Activated naive CD4-positive, alpha-beta T cell treated with anti-CD3 and anti-CD28 coated beads for 36 hours (primary cell): ENCODE results near the gene ME3. TPM values are rescaled to one million over a fixed set of nuclear protein-coding genes. Genes with fewer than 3 reads are reported as not detected.
"Not testable (repeated sequence)": the region's sequence is repeated elsewhere in the genome, so short reads cannot be mapped to it uniquely, and the experiment has no call there.

Experiments
- CTCF ChIA-PET: fragments of 350-600 bp; sonication (Branson Sonifier 250); formaldehyde crosslinking; loops from one replicate; lab custom pipeline; 2021; ENCODE audit warnings: antibody characterized with exemption; lab: Charles Lee
- DNase-seq: peaks from one replicate; pipeline ENCODE4 v3.0.0-alpha.2; 2020
- H3K27ac Mint-ChIP-seq: one replicate; pipeline ENCODE4 v1.8.0; 2021; ENCODE audit warnings: mild to moderate bottlenecking, mixed read lengths
- H3K27me3 Mint-ChIP-seq: one replicate; pipeline ENCODE4 v1.8.0; 2021; ENCODE audit warnings: low read depth, mixed read lengths
- H3K36me3 Mint-ChIP-seq: one replicate; pipeline ENCODE4 v1.8.0; 2021; ENCODE audit warnings: low read depth, mixed read lengths
- H3K4me1 Mint-ChIP-seq: one replicate; pipeline ENCODE4 v1.8.0; 2021; ENCODE audit warnings: low read depth, mixed read lengths
- H3K4me3 Mint-ChIP-seq: one replicate; pipeline ENCODE4 v1.8.0; 2021; ENCODE audit warnings: mild to moderate bottlenecking, moderate library complexity, mixed read lengths
- H3K9me3 Mint-ChIP-seq: one replicate; pipeline ENCODE4 v1.8.0; 2021; ENCODE audit warnings: mixed read lengths
- intact Hi-C: fragments of 100-400 bp; cut with micrococcal nuclease; formaldehyde crosslinking; loops from one replicate; pipeline ENCODE4 v1.15.1; 2023
- total RNA-seq, 2 experiments: library from RNA; stranded (reverse); gene quantifications; one replicate each; pipeline ENCODE4 v1.2.3, GENCODE V29; 2021

The ME3 gene
- total RNA-seq, 2 experiments from 2014 or later, result 6.0 to 6.7 TPM

DNA sequence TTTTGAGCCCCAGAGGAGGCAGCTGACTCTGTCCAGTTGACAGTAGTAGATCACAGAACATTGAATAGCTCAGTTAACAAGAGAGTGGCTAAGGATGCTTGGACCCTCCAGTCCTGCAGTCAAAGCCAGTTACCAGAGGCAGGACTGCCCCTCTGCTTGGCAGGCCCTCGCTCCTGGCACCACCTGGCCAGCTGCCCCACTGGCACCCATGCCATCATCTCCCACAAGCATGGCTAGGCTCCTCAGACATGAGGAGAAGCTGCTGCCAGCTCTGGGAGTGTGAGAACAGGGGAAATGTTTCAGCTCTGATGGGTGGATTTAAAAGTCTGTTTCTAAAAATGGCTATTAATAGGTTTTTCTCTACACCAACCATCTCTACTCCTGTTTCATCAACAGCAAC lies 13.9 kb downstream of the ME3 start:
- DNase-seq, result no peak
- H3K27ac Mint-ChIP-seq, result no peak overlapping the region
- CTCF ChIA-PET, result interaction anchor here (1.2 to 1.5 kb wide), 2 partner anchors 17 to 201 kb away, joined by 4 to 5 read pairs; no protein-coding TSS in a partner anchor
- H3K36me3 Mint-ChIP-seq, result peaks cover under 1% of the 10 kb centered on the region
- no peaks in the 10 kb centered on the region for H3K27me3 Mint-ChIP-seq
- H3K4me3 Mint-ChIP-seq, result no peak overlapping the region
- H3K4me1 Mint-ChIP-seq, result no peaks in the 10 kb centered on the region
- intact Hi-C loops, result no loop called here
- peaks cover 9% of the 10 kb centered on the region for H3K9me3 Mint-ChIP-seq

DNA sequence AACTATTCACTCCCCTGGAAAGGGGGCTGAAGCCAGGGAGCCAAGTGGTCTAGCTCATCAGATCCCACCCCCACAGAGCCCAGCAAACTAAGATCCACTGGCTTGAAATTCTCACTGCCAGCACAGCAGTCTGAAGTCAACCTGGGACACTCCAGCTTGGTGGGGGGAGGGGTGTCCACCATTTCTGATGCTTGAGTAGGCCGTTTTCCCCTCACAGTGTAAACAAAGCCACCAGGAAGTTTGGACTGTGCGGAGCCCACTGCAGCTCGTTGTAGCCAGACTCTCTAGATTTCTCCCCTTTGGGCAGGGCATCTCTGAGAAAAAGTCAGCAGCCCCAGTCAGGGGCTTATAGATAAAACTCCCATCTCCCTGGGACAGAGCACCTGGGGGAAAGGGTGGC lies 27.2 kb downstream of the ME3 start:
- CTCF ChIA-PET, result not testable (repeated sequence)

DNA sequence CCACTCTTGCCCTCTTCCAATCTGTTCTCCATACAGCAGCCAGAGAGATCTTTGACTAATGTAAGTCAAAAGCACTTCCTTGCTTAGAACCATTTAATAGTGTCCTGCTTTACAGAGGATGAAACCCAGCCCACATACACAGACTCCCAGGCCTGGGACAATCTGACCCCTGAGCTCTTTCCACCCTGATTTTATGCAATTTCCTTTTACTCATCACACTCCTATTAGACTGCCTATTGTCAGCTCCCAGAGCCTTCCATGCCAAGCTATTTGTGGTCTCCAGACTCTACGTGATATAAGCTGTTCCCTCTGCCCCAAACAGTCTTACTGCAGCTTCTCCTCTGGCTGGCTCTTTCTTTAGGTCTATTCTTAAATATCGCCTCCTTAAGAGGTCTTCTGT lies 28.1 kb downstream of the ME3 start:
- intact Hi-C loops, result no loop called here
- H3K27ac Mint-ChIP-seq, result no peak overlapping the region
- no peak for DNase-seq
- H3K27me3 Mint-ChIP-seq, result peaks cover 3% of the 10 kb centered on the region
- peaks cover 16% of the 10 kb centered on the region for H3K4me1 Mint-ChIP-seq
- H3K9me3 Mint-ChIP-seq, result peaks cover 8% of the 10 kb centered on the region
- CTCF ChIA-PET, result no interaction called here
- H3K36me3 Mint-ChIP-seq, result peaks cover 6% of the 10 kb centered on the region
- no peak overlapping the region for H3K4me3 Mint-ChIP-seq

More for the DNA sequence above, 27.2 kb downstream of the ME3 start:
- H3K4me1 Mint-ChIP-seq, H3K4me3 Mint-ChIP-seq, H3K36me3 Mint-ChIP-seq, intact Hi-C loops, H3K27ac Mint-ChIP-seq, H3K27me3 Mint-ChIP-seq, DNase-seq: not testable (repeated sequence)
- H3K9me3 Mint-ChIP-seq, result peaks cover 10% of the 10 kb centered on the region

DNA sequence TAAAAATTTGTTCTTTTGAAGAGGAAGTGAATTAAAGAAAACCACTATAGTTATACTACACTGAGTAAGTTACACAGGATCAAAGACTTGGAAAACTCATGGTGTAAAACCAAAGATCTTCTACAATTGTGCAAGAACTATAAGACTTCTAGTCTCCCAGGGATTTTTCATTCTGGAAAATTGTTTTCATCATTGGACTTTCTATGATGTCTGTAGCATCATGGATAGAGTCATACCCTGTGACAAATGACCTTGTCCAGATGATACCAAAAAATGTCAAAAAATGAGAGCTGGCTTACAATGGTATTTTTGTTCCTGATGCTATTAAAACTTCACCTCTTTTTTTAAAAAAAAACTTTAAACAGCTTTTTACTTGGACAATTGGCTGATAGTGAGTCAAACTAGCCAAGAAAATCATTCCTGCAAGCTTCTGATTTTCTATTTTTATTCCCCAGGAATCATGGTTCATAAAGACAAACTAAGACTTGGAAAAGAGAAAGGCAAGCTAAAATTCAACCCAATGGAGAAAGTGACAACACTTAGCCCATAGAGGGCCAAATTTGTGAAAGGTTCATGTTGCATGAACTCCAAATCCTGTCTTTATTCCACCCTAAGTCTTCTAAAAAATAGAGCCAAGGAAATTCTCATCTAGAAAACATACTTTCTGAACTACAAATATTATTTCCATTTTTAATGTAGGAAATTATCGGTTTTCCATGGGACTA lies 30.7 kb downstream of the ME3 start:
- Mint-ChIP-seq H3K27ac (no peak overlapping the region), H3K27me3 (peaks cover 3% of the 10 kb centered on the region), H3K4me1 (peaks cover 33% of the 10 kb centered on the region), H3K4me3 (no peak overlapping the region), H3K36me3 (peaks cover 3% of the 10 kb centered on the region), H3K9me3 (no peaks in the 10 kb centered on the region)
- DNase-seq, result no peak
- CTCF ChIA-PET, result interaction anchor here (1.1 to 1.3 kb wide), 2 partner anchors 17 to 33 kb away, joined by 3 to 5 read pairs; no protein-coding TSS in a partner anchor
- intact Hi-C loops, result no loop called here

DNA sequence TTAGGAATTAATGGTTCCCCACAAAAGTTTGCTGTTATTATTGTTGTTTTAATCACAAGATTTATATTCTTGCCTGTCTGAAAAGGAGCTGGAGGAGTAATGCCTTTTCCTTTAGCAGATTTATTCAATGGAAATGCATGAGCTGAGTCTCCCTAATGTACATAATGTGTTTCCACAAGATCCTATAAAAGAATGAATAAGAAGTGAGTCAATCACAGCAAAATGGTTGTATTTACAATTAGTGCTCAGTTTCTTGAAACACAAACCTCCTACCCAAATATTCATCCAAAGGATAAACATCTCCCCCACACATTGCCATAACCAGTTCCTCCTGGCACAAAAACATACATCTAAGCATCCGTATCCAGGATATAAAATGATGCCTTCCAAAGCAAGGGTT lies 33.3 kb downstream of the ME3 start:
- no peak overlapping the region for H3K4me3 Mint-ChIP-seq
- DNase-seq, result no peak
- intact Hi-C loops, result loop anchor here (2.0 kb wide), 2 partner anchors 32 to 46 kb away; no protein-coding TSS in a partner anchor
- no peaks in the 10 kb centered on the region for H3K27me3 Mint-ChIP-seq
- no peaks in the 10 kb centered on the region for H3K9me3 Mint-ChIP-seq
- no peaks in the 10 kb centered on the region for H3K36me3 Mint-ChIP-seq
- H3K27ac Mint-ChIP-seq, result no peak overlapping the region
- peaks cover 33% of the 10 kb centered on the region for H3K4me1 Mint-ChIP-seq
- CTCF ChIA-PET, result interaction anchor here (1.3 to 1.6 kb wide), 2 partner anchors 29 to 182 kb away, joined by 3 to 8 read pairs; no protein-coding TSS in a partner anchor

DNA sequence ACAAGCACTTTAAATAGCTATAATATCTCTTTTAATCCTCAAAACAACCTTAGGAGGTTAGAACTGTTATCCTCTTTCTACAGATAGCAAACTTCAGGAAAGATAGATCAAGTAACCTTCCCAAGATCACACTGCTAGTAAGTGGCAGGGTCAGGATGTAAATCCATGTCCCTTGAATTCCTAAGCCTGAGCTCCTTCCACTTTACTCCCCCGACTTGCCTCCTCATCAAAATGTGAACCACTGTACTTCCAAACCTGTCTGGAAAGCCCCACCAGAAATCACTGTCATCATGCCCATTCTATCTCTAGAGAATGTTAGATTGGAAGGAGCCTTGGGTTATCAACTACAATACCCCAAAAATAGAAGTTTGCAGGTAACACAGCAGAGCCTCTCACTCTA lies 33.7 kb downstream of the ME3 start:
- H3K9me3 Mint-ChIP-seq, result no peaks in the 10 kb centered on the region
- intact Hi-C loops, result loop anchor here (2.0 kb wide), 2 partner anchors 32 to 46 kb away; no protein-coding TSS in a partner anchor
- CTCF ChIA-PET, result interaction anchor here (1.2 to 1.6 kb wide), 3 partner anchors 29 to 182 kb away, joined by 3 to 8 read pairs (median 4); no protein-coding TSS in a partner anchor

DNA sequence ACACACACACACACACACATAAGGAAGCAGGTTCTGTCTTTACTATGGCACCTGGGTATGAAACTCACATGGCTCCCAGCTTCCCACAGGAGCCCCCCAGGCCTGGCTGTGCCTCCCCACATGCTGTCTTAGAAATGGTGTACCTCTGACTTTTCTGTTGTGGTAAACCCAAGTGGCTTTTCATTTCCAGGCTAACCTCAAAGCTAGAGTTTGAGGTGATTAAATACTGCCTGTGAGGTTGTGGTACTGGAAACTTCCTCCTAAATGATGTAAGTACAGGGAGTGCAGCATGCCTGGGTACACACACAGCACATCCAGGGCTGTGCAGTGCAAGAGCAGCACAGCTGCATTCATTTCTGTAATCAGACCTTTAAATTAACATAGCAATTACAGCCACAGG lies 34.4 kb downstream of the ME3 start:
- no peak overlapping the region for H3K27ac Mint-ChIP-seq
- no peak overlapping the region for H3K4me3 Mint-ChIP-seq
- DNase-seq, result peak; percentile 18
- intact Hi-C loops, result loop anchor here (2.0 kb wide), 2 partner anchors 33 to 45 kb away; no protein-coding TSS in a partner anchor
- no peaks in the 10 kb centered on the region for H3K27me3 Mint-ChIP-seq
- no peaks in the 10 kb centered on the region for H3K9me3 Mint-ChIP-seq
- H3K36me3 Mint-ChIP-seq, result no peaks in the 10 kb centered on the region
- CTCF ChIA-PET, result interaction anchor here (1.2 to 1.6 kb wide), 3 partner anchors 30 to 181 kb away, joined by 3 to 8 read pairs (median 4); no protein-coding TSS in a partner anchor
- H3K4me1 Mint-ChIP-seq, result peaks cover 33% of the 10 kb centered on the region

More for the DNA sequence above, 33.7 kb downstream of the ME3 start:
- Mint-ChIP-seq H3K4me3 (no peak overlapping the region), H3K27me3 (no peaks in the 10 kb centered on the region), H3K4me1 (peaks cover 33% of the 10 kb centered on the region), H3K27ac (no peak overlapping the region), H3K36me3 (no peaks in the 10 kb centered on the region)
- no peak for DNase-seq

DNA sequence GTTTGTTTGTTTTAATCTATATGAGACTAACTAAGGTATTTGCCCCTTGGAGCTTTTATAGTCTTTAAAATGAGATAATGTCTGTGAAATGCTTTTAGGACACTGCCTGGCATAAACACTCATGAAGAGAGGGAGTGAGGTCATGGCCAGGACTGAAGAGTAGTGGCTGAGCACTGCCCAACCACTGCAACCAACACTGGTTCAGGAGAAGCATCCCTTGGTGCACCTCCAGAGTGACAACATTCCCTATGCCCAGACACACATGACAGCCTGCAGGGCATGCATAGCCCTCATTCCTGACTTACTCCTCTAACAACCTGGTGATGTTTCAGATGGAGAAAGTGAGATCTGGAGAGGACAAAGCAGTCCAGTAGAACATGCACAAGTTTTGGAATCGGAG lies 36.1 kb downstream of the ME3 start:
- Mint-ChIP-seq H3K36me3 (no peaks in the 10 kb centered on the region), H3K27ac (no peak overlapping the region), H3K4me1 (peaks cover 31% of the 10 kb centered on the region), H3K27me3 (no peaks in the 10 kb centered on the region), H3K4me3 (no peak overlapping the region), H3K9me3 (no peaks in the 10 kb centered on the region)
- intact Hi-C loops, result no loop called here
- CTCF ChIA-PET, result no interaction called here
- no peak for DNase-seq

DNA sequence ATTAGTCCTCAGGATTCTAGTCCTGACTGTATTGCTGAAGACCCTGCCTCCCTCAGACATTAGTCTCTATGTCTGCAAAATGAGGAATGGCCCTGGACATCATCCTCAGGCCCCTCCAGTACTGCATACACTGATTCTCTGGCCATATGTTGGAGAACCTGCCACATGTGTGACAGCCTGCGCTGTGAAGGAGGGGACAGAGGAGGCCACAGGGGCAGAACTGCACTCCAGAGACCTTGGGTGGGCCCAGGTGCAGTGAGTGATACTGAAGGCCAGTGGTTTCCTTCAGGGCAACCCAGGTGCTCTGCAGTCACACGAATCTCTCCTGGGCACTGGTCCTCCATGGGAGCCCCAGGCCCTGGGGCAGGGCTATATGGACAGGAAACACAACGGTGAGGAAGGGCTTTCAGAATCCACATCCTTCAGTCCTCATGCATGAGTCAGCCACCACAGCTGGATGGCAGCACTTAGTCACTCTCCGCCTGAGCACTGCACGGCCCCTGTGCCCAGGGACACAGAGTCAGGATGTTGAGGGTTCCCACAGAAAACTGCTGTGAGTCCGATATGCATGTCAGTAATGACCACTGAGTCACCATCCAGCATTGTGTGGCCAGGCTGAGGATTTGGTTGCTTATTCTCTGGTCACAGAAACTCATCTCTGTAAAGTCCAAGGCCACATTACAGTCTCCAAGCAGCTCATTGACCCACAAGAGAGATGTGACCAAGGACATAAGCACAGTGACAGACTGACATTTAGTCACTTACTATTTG lies 39.7 kb downstream of the ME3 start:
- H3K4me1 Mint-ChIP-seq, result peaks cover 6% of the 10 kb centered on the region
- DNase-seq, result peak; percentile 61
- H3K4me3 Mint-ChIP-seq, result no peak overlapping the region
- H3K27me3 Mint-ChIP-seq, result no peaks in the 10 kb centered on the region
- no peaks in the 10 kb centered on the region for H3K9me3 Mint-ChIP-seq
- H3K36me3 Mint-ChIP-seq, result no peaks in the 10 kb centered on the region
- CTCF ChIA-PET, result no interaction called here
- H3K27ac Mint-ChIP-seq, result no peak overlapping the region
- intact Hi-C loops, result loop anchor here (1.0 kb wide), 1 partner anchor 186 kb away; no protein-coding TSS in a partner anchor

DNA sequence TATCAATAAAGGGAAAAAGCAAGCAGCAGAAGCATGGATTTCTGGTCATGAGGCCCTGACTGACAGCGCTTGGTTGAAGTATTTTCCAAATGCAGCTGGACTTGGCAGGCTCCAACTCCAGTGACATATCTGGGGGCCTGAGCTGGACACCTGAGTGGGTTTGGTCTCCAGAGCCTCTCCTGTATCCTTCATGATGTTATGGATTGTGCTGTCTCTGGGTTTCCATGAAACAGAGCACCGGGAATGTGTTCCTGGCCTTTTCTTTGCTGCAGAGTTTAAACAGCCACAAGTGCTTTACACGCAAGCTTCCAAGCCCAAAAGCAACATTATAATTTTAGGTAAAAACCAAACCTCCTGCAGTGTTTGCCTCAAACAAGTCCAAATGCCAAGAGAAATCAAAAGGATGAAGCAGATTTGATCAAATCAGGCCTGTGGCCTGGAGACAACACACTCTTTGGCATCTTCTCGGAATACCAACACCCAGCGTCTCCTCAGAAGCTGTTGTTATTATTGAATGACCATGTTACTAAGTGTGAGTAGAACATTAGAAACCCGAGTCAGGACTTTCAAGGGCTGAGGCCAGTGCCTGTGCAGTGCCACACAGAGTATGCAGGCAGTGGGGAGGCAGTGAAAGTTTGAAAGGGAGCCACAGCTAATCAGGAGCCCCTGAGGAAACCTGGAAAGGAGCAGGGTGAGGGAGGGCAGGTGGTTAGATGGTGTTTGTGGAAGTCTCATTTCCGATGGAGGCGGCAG lies 42.0 kb downstream of the ME3 start:
- no peaks in the 10 kb centered on the region for H3K9me3 Mint-ChIP-seq
- intact Hi-C loops, result no loop called here
- CTCF ChIA-PET, result no interaction called here
- no peak overlapping the region for H3K4me3 Mint-ChIP-seq
- H3K36me3 Mint-ChIP-seq, result no peaks in the 10 kb centered on the region
- H3K4me1 Mint-ChIP-seq, result no peaks in the 10 kb centered on the region
- no peaks in the 10 kb centered on the region for H3K27me3 Mint-ChIP-seq
- DNase-seq, result no peak
- H3K27ac Mint-ChIP-seq, result no peak overlapping the region

DNA sequence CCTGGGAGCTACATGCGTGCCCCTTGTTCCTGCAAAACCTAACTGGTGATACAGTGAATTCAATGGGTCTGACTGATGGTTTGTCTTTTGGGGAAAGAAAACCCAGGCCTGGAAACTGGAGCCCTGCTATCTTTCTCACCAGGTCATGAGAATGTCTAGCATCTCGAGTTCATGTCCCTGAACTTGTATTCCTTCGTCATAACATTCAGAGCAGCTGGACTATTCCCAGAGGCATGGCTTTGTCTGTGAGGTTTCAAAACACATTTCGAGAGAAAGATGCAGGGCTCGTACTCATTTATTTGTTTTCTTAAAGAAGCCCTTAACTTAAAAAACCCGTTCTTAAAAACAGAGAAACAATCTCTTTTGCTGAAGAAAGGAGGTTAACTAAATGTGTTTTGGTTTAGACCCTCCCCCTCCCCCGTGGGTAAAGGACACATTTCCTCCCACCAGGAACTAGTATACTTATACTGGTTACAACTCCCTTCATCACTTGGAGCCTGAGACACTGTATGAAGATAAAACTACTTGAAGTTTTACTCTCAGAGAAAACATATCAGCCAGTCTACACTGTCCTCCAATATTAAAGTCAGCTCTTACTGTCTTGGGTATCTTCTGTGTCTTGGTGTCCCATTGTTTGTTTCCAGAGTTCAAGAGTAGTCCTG lies 43.2 kb downstream of the ME3 start:
- CTCF ChIA-PET, result no interaction called here
- H3K27ac Mint-ChIP-seq, result no peak overlapping the region
- H3K4me1 Mint-ChIP-seq, result no peaks in the 10 kb centered on the region
- intact Hi-C loops, result no loop called here
- no peak for DNase-seq
- no peaks in the 10 kb centered on the region for H3K36me3 Mint-ChIP-seq
- no peaks in the 10 kb centered on the region for H3K9me3 Mint-ChIP-seq
- H3K27me3 Mint-ChIP-seq, result no peaks in the 10 kb centered on the region
- no peak overlapping the region for H3K4me3 Mint-ChIP-seq
